HG03159 (cell line): ENCODE data around the gene NR2F1-AS1.

ENCODE experiments used
- ATAC-seq: cut with Tn5 transposase; IDR thresholded peaks from one replicate; pipeline ENCODE4 v1.9.1; 2021; ENCODE audit warnings: mild to moderate bottlenecking, moderate library complexity; ENCODE audit not compliant: unreplicated experiment

NR2F1-AS1 gene

GRCh38 chr5:93603793-93604643, 23.0 kb upstream of the NR2F1-AS1 start:
- no peak for ATAC-seq

GRCh38 chr5:93603078-93603792, 22.2 kb upstream of the NR2F1-AS1 start:
- no peak for ATAC-seq

GRCh38 chr5:93602241-93603077, 21.4 kb upstream of the NR2F1-AS1 start:
- ATAC-seq: no peak

GRCh38 chr5:93601802-93602155, 20.8 kb upstream of the NR2F1-AS1 start:
- ATAC-seq: no peak

GRCh38 chr5:93601071-93601801, 20.2 kb upstream of the NR2F1-AS1 start:
- ATAC-seq: no peak

GRCh38 chr5:93600409-93601070, 19.5 kb upstream of the NR2F1-AS1 start:
- ATAC-seq: no peak

- no peak for ATAC-seq
These were observed 18.5 kb upstream of the NR2F1-AS1 start for GRCh38 chr5:93599399-93600120.

GRCh38 chr5:93599001-93599379, 18.0 kb upstream of the NR2F1-AS1 start:
- ATAC-seq: no peak

- ATAC-seq: no peak
These were observed 17.3 kb upstream of the NR2F1-AS1 start for GRCh38 chr5:93598091-93599000.

- ATAC-seq: no peak
These were observed 15.9 kb upstream of the NR2F1-AS1 start for GRCh38 chr5:93596676-93597490.

GRCh38 chr5:93596310-93596675, 15.3 kb upstream of the NR2F1-AS1 start:
- no peak for ATAC-seq

- ATAC-seq: no peak
These were observed 14.6 kb upstream of the NR2F1-AS1 start for GRCh38 chr5:93595420-93596147.

GRCh38 chr5:93594591-93595419, 13.8 kb upstream of the NR2F1-AS1 start:
- ATAC-seq: no peak

GRCh38 chr5:93593476-93594131, 12.6 kb upstream of the NR2F1-AS1 start:
- no peak for ATAC-seq

GRCh38 chr5:93592883-93593282, 11.9 kb upstream of the NR2F1-AS1 start:
- ATAC-seq: no peak
